HUDEP-2 (cell line): ENCODE measurements around the gene SLC25A19.
"Not testable (repeated sequence)": the region's sequence is repeated elsewhere in the genome, so short reads cannot be mapped to it uniquely, and the experiment has no call there.

Experiments
- DNase-seq, 76 experiments: peaks; one replicate each; lab custom pipeline; 2025; ENCODE audit not compliant: unreplicated experiment in 76 of 76; lab: John Stamatoyannopoulos, UW

Gene SLC25A19

GRCh38 chr17:75307957-75308731 lies 18.9 kb upstream of the SLC25A19 start:
- no peak for DNase-seq

- DNase-seq = no peak
Measured at GRCh38 chr17:75301502-75302206, 12.4 kb upstream of the SLC25A19 start.

- DNase-seq = no peak
Measured at GRCh38 chr17:75301049-75301448, 11.8 kb upstream of the SLC25A19 start.

GRCh38 chr17:75300280-75300679 lies 11.0 kb upstream of the SLC25A19 start:
- no peak for DNase-seq

GRCh38 chr17:75295201-75296158 lies 6.2 kb upstream of the SLC25A19 start:
- no peak for DNase-seq

- not testable (repeated sequence) for DNase-seq
Measured at GRCh38 chr17:75292810-75293448, 3.7 kb upstream of the SLC25A19 start.

GRCh38 chr17:75289832-75290337 lies 652 bp upstream of the SLC25A19 start:
- peak in 54 of 76 experiments; percentile 13 to 74 (median 42) for DNase-seq

- peak in 45 of 76 experiments; percentile 11 to 62 (median 32) for DNase-seq
Measured at GRCh38 chr17:75288770-75289114, 491 bp downstream of the SLC25A19 start.

- no peak for DNase-seq
Measured at GRCh38 chr17:75288359-75288758, 874 bp downstream of the SLC25A19 start.

GRCh38 chr17:75287221-75287620 lies 2.0 kb downstream of the SLC25A19 start:
- DNase-seq = no peak

GRCh38 chr17:75285123-75285522 lies 4.1 kb downstream of the SLC25A19 start:
- no peak for DNase-seq

- DNase-seq = not testable (repeated sequence)
Measured at GRCh38 chr17:75280189-75280588, 9.0 kb downstream of the SLC25A19 start.

- DNase-seq = no peak
Measured at GRCh38 chr17:75277664-75278071, 11.6 kb downstream of the SLC25A19 start.

GRCh38 chr17:75273977-75274708 lies 15.1 kb downstream of the SLC25A19 start:
- peak in 63 of 76 experiments; percentile 10 to 84 (median 52) for DNase-seq

GRCh38 chr17:75272848-75273184 lies 16.4 kb downstream of the SLC25A19 start:
- no peak for DNase-seq

- DNase-seq = peak in 36 of 76 experiments; percentile 6 to 58 (median 25)
Measured at GRCh38 chr17:75271955-75272847, 17.0 kb downstream of the SLC25A19 start.

GRCh38 chr17:75271233-75271954 lies 17.8 kb downstream of the SLC25A19 start:
- peak in 70 of 76 experiments; percentile 17 to 86 (median 66) for DNase-seq

GRCh38 chr17:75270966-75271232 lies 18.3 kb downstream of the SLC25A19 start, which contains the start of gene MIF4GD:
Gene MIF4GD (minus strand): TSS chr17:75271231. CDS start chr17:75270195, 1,036 bp downstream.
- no peak for DNase-seq
